ENCODE results near the gene F13A1.

DNA sequence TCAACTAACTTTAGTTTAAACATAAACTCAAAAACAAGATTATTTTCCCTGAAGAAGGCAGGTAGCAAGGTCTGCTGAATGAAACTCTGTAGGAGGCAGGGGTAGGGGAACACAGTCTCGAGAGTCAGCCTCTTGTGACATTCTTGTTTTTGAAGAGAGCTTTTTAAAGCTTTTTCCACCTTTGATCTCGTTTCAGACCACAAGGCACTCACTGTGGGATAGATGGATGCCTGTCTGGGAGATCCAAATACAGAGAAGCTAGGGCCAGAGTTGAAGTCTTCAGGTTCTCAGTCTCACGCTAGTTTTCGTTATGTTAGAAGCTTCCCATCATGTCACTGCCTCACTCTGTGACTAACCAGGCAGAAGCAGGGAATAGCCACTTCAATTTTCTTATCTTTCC, 14.9 kb downstream of the F13A1 start:
- no peak for TF ChIP-seq POLR2A (IDR thresholded peaks at IDR 0.05)
- no peak for TF ChIP-seq CTCF (IDR thresholded peaks at IDR 0.05)
- TF ChIP-seq POLR2AphosphoS5 (IDR thresholded peaks at IDR 0.05): no peak
